H9 (cell line): ENCODE data around the gene DSEL. TPM values are rescaled to one million over a fixed set of nuclear protein-coding genes. Genes with fewer than 3 reads are reported as not detected.
A peak's percentile ranks its signal among the peaks of the same experiment; 100 is the strongest.

Source experiments
- DNase-seq: peaks from one replicate; pipeline ENCODE4 v3.0.0-alpha.2; 2017
- H2AFZ ChIP-seq: one replicate; pipeline ENCODE4 v1.6.1; 2013; ENCODE audit warnings: mild to moderate bottlenecking, low read length, control low read depth, moderate library complexity
- H2AK5ac ChIP-seq: 2 replicates; pipeline ENCODE4 v1.6.1; 2013; ENCODE audit warnings: low read length, control low read depth, mixed read lengths; ENCODE audit not compliant: insufficient read length
- H2BK120ac ChIP-seq: one replicate; pipeline ENCODE4 v1.6.1; 2013; ENCODE audit warnings: low read depth, mild to moderate bottlenecking, low read length, control low read depth, inconsistent platforms; ENCODE audit not compliant: poor library complexity, severe bottlenecking
- H2BK12ac ChIP-seq: 2 replicates; pipeline ENCODE4 v1.6.1; 2013; ENCODE audit warnings: low read length, control low read depth, mixed read lengths, low read depth; ENCODE audit not compliant: insufficient read length
- H2BK15ac ChIP-seq: 2 replicates; pipeline ENCODE4 v1.6.1; 2013; ENCODE audit warnings: low read depth, low read length, control low read depth
- H2BK20ac ChIP-seq: one replicate; pipeline ENCODE4 v1.6.1; 2013; ENCODE audit warnings: low read depth, mild to moderate bottlenecking, low read length, control low read depth, inconsistent platforms; ENCODE audit not compliant: poor library complexity, severe bottlenecking
- H2BK5ac ChIP-seq: 2 replicates; pipeline ENCODE4 v1.6.1; 2013; ENCODE audit warnings: low read length, control low read depth, mixed read lengths; ENCODE audit not compliant: insufficient read length
- H3K14ac ChIP-seq: 2 replicates; pipeline ENCODE4 v1.6.1; 2013; ENCODE audit warnings: low read length, control low read depth; ENCODE audit not compliant: insufficient read depth
- H3K18ac ChIP-seq: 2 replicates; pipeline ENCODE4 v1.6.1; 2013; ENCODE audit warnings: low read depth, mild to moderate bottlenecking, mixed read lengths, low read length, control low read depth; ENCODE audit not compliant: insufficient read length
- H3K23ac ChIP-seq: 2 replicates; pipeline ENCODE4 v1.6.1; 2013; ENCODE audit warnings: low read length, control low read depth, mixed read lengths, low read depth; ENCODE audit not compliant: insufficient read length
- H3K23me2 ChIP-seq: 2 replicates; pipeline ENCODE4 v1.6.1; 2013; ENCODE audit warnings: low read depth, mild to moderate bottlenecking, mixed read lengths, low read length, control low read depth; ENCODE audit not compliant: insufficient read length, poor library complexity, severe bottlenecking
- H3K27ac ChIP-seq: 2 replicates; pipeline ENCODE4 v1.5.1; 2013; ENCODE audit warnings: low read length, control low read depth, mixed read lengths, low read depth; ENCODE audit not compliant: insufficient read length
- H3K27me3 ChIP-seq: 2 replicates; pipeline ENCODE4 v1.6.1; 2013; ENCODE audit warnings: low read length, control low read depth, inconsistent platforms; ENCODE audit not compliant: insufficient read depth
- H3K4ac ChIP-seq: 2 replicates; pipeline ENCODE4 v1.6.1; 2013; ENCODE audit warnings: low read depth, mild to moderate bottlenecking, control low read depth, inconsistent platforms, low read length, moderate library complexity
- H3K4me1 ChIP-seq: 2 replicates; pipeline ENCODE4 v1.6.1; 2013; ENCODE audit warnings: low read length, control low read depth, inconsistent platforms; ENCODE audit not compliant: insufficient read depth
- H3K4me2 ChIP-seq: 2 replicates; pipeline ENCODE4 v1.6.1; 2013; ENCODE audit warnings: low read length, control low read depth, mixed read lengths; ENCODE audit not compliant: insufficient read length, insufficient read depth
- H3K56ac ChIP-seq: 2 replicates; pipeline ENCODE4 v1.6.1; 2013; ENCODE audit warnings: low read depth, mild to moderate bottlenecking, mixed read lengths, low read length, control low read depth; ENCODE audit not compliant: insufficient read length
- H3K79me1 ChIP-seq: 2 replicates; pipeline ENCODE4 v1.6.1; 2013; ENCODE audit warnings: low read depth, mild to moderate bottlenecking, moderate library complexity, low read length, control low read depth, inconsistent platforms; ENCODE audit not compliant: insufficient read depth, poor library complexity, severe bottlenecking
- H3K79me2 ChIP-seq: 2 replicates; pipeline ENCODE4 v1.6.1; 2013; ENCODE audit warnings: low read length, control low read depth, inconsistent platforms; ENCODE audit not compliant: insufficient read depth
- H3K9ac ChIP-seq: 2 replicates; pipeline ENCODE4 v1.6.1; 2013; ENCODE audit warnings: low read length, control low read depth, mixed read lengths; ENCODE audit not compliant: insufficient read length; ENCODE audit errors: extremely low read depth
- H3K9me3 ChIP-seq: one replicate; pipeline ENCODE4 v1.6.1; 2013; ENCODE audit warnings: low read depth, low read length, inconsistent platforms; ENCODE audit not compliant: control insufficient read depth
- H3T11ph ChIP-seq: one replicate; pipeline ENCODE4 v1.6.1; 2013; ENCODE audit warnings: mild to moderate bottlenecking, low read length, control low read depth, inconsistent platforms
- H4K20me1 ChIP-seq: one replicate; pipeline ENCODE4 v1.6.1; 2013; ENCODE audit not compliant: control insufficient read depth, insufficient read length, insufficient read depth
- H4K5ac ChIP-seq: 2 replicates; pipeline ENCODE4 v1.6.1; 2013; ENCODE audit warnings: low read depth, mild to moderate bottlenecking, mixed read lengths, low read length, control low read depth; ENCODE audit not compliant: insufficient read length
- H4K8ac ChIP-seq: replicated peaks from 2 replicates; pipeline ENCODE4 v1.6.1; 2013; ENCODE audit warnings: low read length, control low read depth, mixed read lengths, low read depth; ENCODE audit not compliant: insufficient read length
- H4K91ac ChIP-seq: 2 replicates; pipeline ENCODE4 v1.6.1; 2013; ENCODE audit warnings: low read depth, mild to moderate bottlenecking, moderate library complexity, mixed read lengths, low read length, control low read depth; ENCODE audit not compliant: insufficient read length
- H3K27ac Mint-ChIP-seq, 3 experiments: 2 replicates in 2 of 3; 3 replicates in 1 of 3; pipeline ENCODE4 v1.8.0; 2020 to 2021; ENCODE audit warnings: mixed read lengths in 3 of 3, mild to moderate bottlenecking in 1 of 3, moderate library complexity in 1 of 3
- H3K27me3 Mint-ChIP-seq: 2 replicates; pipeline ENCODE4 v1.8.0; 2021; ENCODE audit warnings: low read depth, mild to moderate bottlenecking, moderate library complexity, mixed read lengths
- H3K36me3 Mint-ChIP-seq, 3 experiments: 2 replicates in 2 of 3; 3 replicates in 1 of 3; pipeline ENCODE4 v1.8.0; 2020 to 2021; ENCODE audit warnings: low read depth in 3 of 3, mixed read lengths in 3 of 3; ENCODE audit not compliant: insufficient read depth in 1 of 3
- H3K4me1 Mint-ChIP-seq, 2 experiments: 2 replicates each; pipeline ENCODE4 v1.8.0; 2020; ENCODE audit warnings: mixed read lengths in 2 of 2
- H3K4me3 Mint-ChIP-seq, 2 experiments: 2 replicates in 1 of 2; 3 replicates in 1 of 2; pipeline ENCODE4 v1.8.0; 2020 to 2021; ENCODE audit warnings: mild to moderate bottlenecking in 2 of 2, mixed read lengths in 2 of 2, moderate library complexity in 1 of 2
- H3K9me3 Mint-ChIP-seq, 2 experiments: 2 replicates in 1 of 2; 3 replicates in 1 of 2; pipeline ENCODE4 v1.8.0; 2020; ENCODE audit warnings: mild to moderate bottlenecking in 2 of 2, mixed read lengths in 2 of 2, moderate library complexity in 1 of 2
- WGBS: extraction: QIAGEN DNeasy Blood & Tissue Kit; methylation state at CpG from one replicate; pipeline ENCODE4 v1.1.7; 2013; ENCODE audit warnings: missing lambda C conversion rate, low lambda C conversion rate, mixed read lengths; ENCODE audit not compliant: insufficient read length; ENCODE audit errors: extremely low coverage; 5-methylcytosine and 5-hydroxymethylcytosine counted together
- total RNA-seq: library from RNA; stranded (reverse); gene quantifications from 2 replicates; pipeline ENCODE4 v1.2.1, GENCODE V29; 2021
- TF ChIP-seq, protein P1 (sequence below): fragments of 200-600 bp; sonication (generic); conservative IDR thresholded peaks from 3 replicates; pipeline ENCODE4 v1.8.0; 2021; ENCODE audit warnings: antibody characterized with exemption, mild to moderate bottlenecking

DSEL gene
- total RNA-seq, 1 experiment from 2014 or later = 6.0 TPM

DNA sequence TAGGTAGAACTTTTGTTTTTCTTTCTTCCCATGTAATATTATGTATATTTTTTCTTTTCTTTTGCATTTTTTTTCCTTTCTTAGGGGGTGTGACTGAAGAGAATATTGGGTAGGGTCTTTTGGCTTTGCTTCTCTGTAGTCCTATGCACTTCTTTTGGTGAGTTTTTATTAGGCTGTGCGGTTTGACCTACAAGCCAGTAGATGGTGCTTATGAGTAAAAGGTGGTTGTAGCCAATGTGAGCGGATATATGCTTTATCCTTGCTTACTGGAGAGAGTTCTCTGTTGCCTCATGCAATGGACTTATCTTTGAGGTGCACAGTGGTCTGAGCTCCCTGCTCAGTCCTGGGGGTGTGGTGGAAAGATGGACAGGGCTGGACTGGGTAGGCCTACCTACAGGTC lies 52.7 kb downstream of the DSEL start:
- H3K4me3 Mint-ChIP-seq = no peak overlapping the region
- Histone ChIP-seq H3T11ph (no peak overlapping the region), H2AFZ (no peak overlapping the region)

More for the DNA sequence above, 52.7 kb downstream of the DSEL start:
- Histone ChIP-seq H3K27me3 (no peaks in the 10 kb centered on the region), H3K4ac (no peak overlapping the region), H3K56ac (no peak overlapping the region), H3K27ac (no peak overlapping the region), H3K18ac (no peak overlapping the region), H3K79me1 (no peaks in the 10 kb centered on the region), H3K4me1 (no peaks in the 10 kb centered on the region), H2BK12ac (no peak overlapping the region), H2BK5ac (no peak overlapping the region), H4K5ac (no peak overlapping the region), H2BK20ac (no peak overlapping the region), H3K9me3 (no peaks in the 10 kb centered on the region), H3K4me2 (no peak overlapping the region), H3K23me2 (no peaks in the 10 kb centered on the region), H3K9ac (no peak overlapping the region), H4K91ac (no peak overlapping the region), H3K23ac (no peak overlapping the region), H4K8ac (no peak overlapping the region), H4K20me1 (no peaks in the 10 kb centered on the region), H2BK15ac (no peak overlapping the region), H2BK120ac (no peak overlapping the region), H3K14ac (no peak overlapping the region), H3K79me2 (no peaks in the 10 kb centered on the region), H2AK5ac (no peak overlapping the region)
- Mint-ChIP-seq H3K36me3 (peaks cover 0 to 4% (median 0%) of the 10 kb centered on the region in 3 experiments; a peak in 1 of 7 replicates), H3K9me3 (peaks cover 3 to 4% of the 10 kb centered on the region in 2 experiments; a peak in 3 of 5 replicates), H3K4me1 (peaks cover 13 to 16% of the 10 kb centered on the region in 2 experiments), H3K27ac (no peak overlapping the region), H3K27me3 (no peaks in the 10 kb centered on the region)
- TF ChIP-seq, protein P1, sequence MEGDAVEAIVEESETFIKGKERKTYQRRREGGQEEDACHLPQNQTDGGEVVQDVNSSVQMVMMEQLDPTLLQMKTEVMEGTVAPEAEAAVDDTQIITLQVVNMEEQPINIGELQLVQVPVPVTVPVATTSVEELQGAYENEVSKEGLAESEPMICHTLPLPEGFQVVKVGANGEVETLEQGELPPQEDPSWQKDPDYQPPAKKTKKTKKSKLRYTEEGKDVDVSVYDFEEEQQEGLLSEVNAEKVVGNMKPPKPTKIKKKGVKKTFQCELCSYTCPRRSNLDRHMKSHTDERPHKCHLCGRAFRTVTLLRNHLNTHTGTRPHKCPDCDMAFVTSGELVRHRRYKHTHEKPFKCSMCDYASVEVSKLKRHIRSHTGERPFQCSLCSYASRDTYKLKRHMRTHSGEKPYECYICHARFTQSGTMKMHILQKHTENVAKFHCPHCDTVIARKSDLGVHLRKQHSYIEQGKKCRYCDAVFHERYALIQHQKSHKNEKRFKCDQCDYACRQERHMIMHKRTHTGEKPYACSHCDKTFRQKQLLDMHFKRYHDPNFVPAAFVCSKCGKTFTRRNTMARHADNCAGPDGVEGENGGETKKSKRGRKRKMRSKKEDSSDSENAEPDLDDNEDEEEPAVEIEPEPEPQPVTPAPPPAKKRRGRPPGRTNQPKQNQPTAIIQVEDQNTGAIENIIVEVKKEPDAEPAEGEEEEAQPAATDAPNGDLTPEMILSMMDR = peak; percentile 67
- no CpG with 5 or more reads among the region's 2 CpGs for WGBS
- no peak for DNase-seq
